Gastroesophageal sphincter (tissue), 4 donors: ENCODE measurements around the gene FSD1L. TPM values are rescaled to one million over a fixed set of nuclear protein-coding genes. Genes with fewer than 3 reads are reported as not detected.

Experiments
- ATAC-seq: fragments of 150-250 bp; one replicate; pipeline ENCODE4 v1.9.1; 2016; ENCODE audit warnings: mild to moderate bottlenecking, moderate library complexity
- H3K27ac ChIP-seq, 4 donors: fragments of 200-600 bp; sonication (generic) in 3 of 4; 1 replicate in 3 of 4; 2 replicates in 1 of 4; pipeline ENCODE4 v1.5.1; 2016 to 2019
- H3K27me3 ChIP-seq: fragments of 200-600 bp; sonication (generic); one replicate; pipeline ENCODE4 v1.5.1; 2019
- H3K36me3 ChIP-seq, 2 donors: fragments of 200-600 bp; sonication (generic); one replicate each; pipeline ENCODE4 v1.5.1; 2019; ENCODE audit warnings: control low read depth in 1 of 2
- H3K4me1 ChIP-seq, 3 donors: fragments of 200-600 bp; sonication (generic); 1 replicate in 2 of 3; 2 replicates in 1 of 3; pipeline ENCODE4 v1.5.1; 2016 to 2019; ENCODE audit warnings: control low read depth in 2 of 3
- H3K4me3 ChIP-seq, 2 donors: fragments of 200-600 bp; sonication (generic); one replicate each; pipeline ENCODE4 v1.5.1; 2019; ENCODE audit warnings: mild to moderate bottlenecking in 1 of 2, moderate library complexity in 1 of 2
- H3K9me3 ChIP-seq, 3 donors: fragments of 200-600 bp; sonication (generic); one replicate each; pipeline ENCODE4 v1.5.1; 2017 to 2019; ENCODE audit warnings: control low read depth in 2 of 3
- CTCF ChIP-seq, 4 experiments: fragments of 200-600 bp in 2 of 4; fragments of 450-650 bp in 2 of 4; sonication (generic) in 1 of 4; IDR thresholded peaks; one replicate each; pipeline ENCODE4 v1.5.1; 2017 to 2019; ENCODE audit warnings: antibody characterized with exemption in 4 of 4, mild to moderate bottlenecking in 2 of 4, moderate library complexity in 2 of 4
- EP300 ChIP-seq: sonication (generic); formaldehyde crosslinking; IDR thresholded peaks from one replicate; pipeline ENCODE4 v1.6.1; 2017; ENCODE audit warnings: antibody characterized with exemption, mild to moderate bottlenecking
- POLR2A ChIP-seq, 2 donors: fragments of 450-650 bp; IDR thresholded peaks; one replicate each; pipeline ENCODE4 v1.6.1; 2017; ENCODE audit warnings: antibody characterized with exemption in 2 of 2, mild to moderate bottlenecking in 2 of 2, moderate library complexity in 1 of 2
- POLR2AphosphoS5 ChIP-seq: sonication (generic); formaldehyde crosslinking; IDR thresholded peaks from one replicate; pipeline ENCODE4 v1.6.1; 2017; ENCODE audit warnings: antibody characterized with exemption
- WGBS, 2 donors: methylation state at CpG; one replicate each; pipeline ENCODE4 v1.1.5; 2018; ENCODE audit warnings: low coverage in 1 of 2; 5-methylcytosine and 5-hydroxymethylcytosine counted together
- total RNA-seq, 4 donors: library from RNA; depleted of rRNA; stranded (reverse); fragments of >200 nt; gene quantifications; one replicate each; pipeline ENCODE4 v1.1.0, GENCODE V29; 2016

FSD1L gene
- total RNA-seq, 4 donors from 2014 or later, result 2.7 to 10.0 (median 3.4) TPM

- no peak for ATAC-seq
- Histone ChIP-seq H3K36me3 (peaks cover 0 to 8% of the 10 kb centered on the region in 2 donors), H3K27ac (no peak overlapping the region), H3K9me3 (no peaks in the 10 kb centered on the region), H3K27me3 (no peaks in the 10 kb centered on the region), H3K4me1 (no peaks in the 10 kb centered on the region), H3K4me3 (no peak overlapping the region)
- TF ChIP-seq EP300, result no peak
- TF ChIP-seq POLR2AphosphoS5, result no peak
- no peak for TF ChIP-seq POLR2A (IDR thresholded peaks at IDR 0.05)
- TF ChIP-seq CTCF (IDR thresholded peaks at IDR 0.05), result no peak
Observed at GRCh38 chr9:105485131-105485530, 37.3 kb downstream of the FSD1L start.

GRCh38 chr9:105496826-105497225 is 49.0 kb downstream of the FSD1L start:
- no peak for TF ChIP-seq EP300
- no peak for TF ChIP-seq POLR2A (IDR thresholded peaks at IDR 0.05)
- no peak for TF ChIP-seq POLR2AphosphoS5
- TF ChIP-seq CTCF (IDR thresholded peaks at IDR 0.05), result no peak
- ATAC-seq, result no peak
- 83 to 100% methylated on average over 2 of the region's 2 CpGs for WGBS, 2 donors

DNA sequence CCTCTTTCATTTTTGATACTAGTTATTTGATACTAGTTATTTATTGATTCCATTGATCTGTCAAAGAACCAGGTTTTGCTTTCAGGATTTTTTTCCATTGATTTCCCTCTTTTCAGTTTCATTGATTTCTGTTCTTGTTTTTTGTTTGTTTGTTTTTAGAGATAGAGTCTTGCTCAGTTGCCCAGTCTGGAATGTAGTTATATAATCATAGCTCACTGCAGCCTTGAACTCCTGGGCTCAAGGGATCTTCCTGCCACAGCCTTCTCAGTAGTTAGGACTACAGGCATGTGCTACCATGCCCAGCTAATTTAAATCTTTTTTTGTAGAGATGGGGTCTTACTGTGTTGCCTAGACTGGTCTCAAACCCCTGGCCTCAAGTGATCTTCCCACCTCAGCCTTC is 49.9 kb downstream of the FSD1L start:
- H3K36me3 ChIP-seq, result no peaks in the 10 kb centered on the region
- no peaks in the 10 kb centered on the region for H3K4me1 ChIP-seq
- ATAC-seq, result no peak
- H3K27me3 ChIP-seq, result no peaks in the 10 kb centered on the region
- no peak overlapping the region for H3K4me3 ChIP-seq
- TF ChIP-seq EP300 (no peak), POLR2A (IDR thresholded peaks at IDR 0.05) (no peak), POLR2AphosphoS5 (no peak), CTCF (IDR thresholded peaks at IDR 0.05) (no peak)
- no peaks in the 10 kb centered on the region for H3K9me3 ChIP-seq
- no peak overlapping the region for H3K27ac ChIP-seq

More at GRCh38 chr9:105496826-105497225, 49.0 kb downstream of the FSD1L start:
- Histone ChIP-seq H3K27me3 (no peaks in the 10 kb centered on the region), H3K9me3 (no peaks in the 10 kb centered on the region), H3K36me3 (no peaks in the 10 kb centered on the region), H3K27ac (no peak overlapping the region), H3K4me3 (no peak overlapping the region), H3K4me1 (no peaks in the 10 kb centered on the region)

DNA sequence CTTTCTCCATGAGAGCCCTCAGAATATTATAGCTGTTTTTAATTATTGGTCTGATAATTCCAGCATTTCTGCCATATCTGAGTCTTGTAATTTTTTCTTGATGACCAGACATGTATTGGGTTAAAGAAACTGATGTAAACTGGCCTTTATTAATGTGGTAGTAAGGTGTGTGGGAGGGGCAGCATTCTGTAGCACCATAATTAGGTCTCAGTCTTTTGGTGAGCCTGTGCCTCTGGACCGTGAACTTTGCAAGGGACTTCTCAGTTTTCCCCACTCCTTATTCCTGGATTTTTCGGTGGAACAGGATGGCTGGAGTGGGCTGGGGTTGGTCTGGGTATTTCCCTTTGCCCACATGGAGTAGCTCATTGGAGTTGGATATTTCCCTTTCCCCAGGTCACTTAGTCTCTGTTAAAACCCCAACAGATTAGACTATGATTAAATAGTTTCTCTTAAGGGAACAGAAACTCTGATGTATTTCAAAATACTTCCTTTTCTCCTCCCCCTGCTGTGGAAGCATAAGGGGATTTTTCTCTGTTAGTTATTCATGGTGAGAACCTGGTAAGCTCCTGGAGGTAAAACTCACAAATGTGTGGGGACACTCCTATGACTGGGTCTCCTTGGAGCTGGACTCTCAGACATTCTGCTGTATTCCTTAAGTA is 52.4 kb downstream of the FSD1L start:
- no peak for ATAC-seq
- H3K4me1 ChIP-seq, result no peaks in the 10 kb centered on the region
- no peaks in the 10 kb centered on the region for H3K36me3 ChIP-seq
- H3K27me3 ChIP-seq, result no peaks in the 10 kb centered on the region
- TF ChIP-seq EP300, result no peak
- TF ChIP-seq CTCF (IDR thresholded peaks at IDR 0.05), result no peak
- TF ChIP-seq POLR2A (IDR thresholded peaks at IDR 0.05), result no peak
- TF ChIP-seq POLR2AphosphoS5, result no peak
- 79 to 80% methylated on average over 2 of the region's 2 CpGs for WGBS, 2 donors
- H3K27ac ChIP-seq, result no peak overlapping the region
- H3K4me3 ChIP-seq, result no peak overlapping the region
- no peaks in the 10 kb centered on the region for H3K9me3 ChIP-seq

GRCh38 chr9:105501414-105501813 is 53.6 kb downstream of the FSD1L start:
- TF ChIP-seq POLR2AphosphoS5 (no peak), POLR2A (IDR thresholded peaks at IDR 0.05) (no peak)
- whole genome bisulfite sequencing, 2 donors, result 93 to 98% methylated on average over 4 of the region's 4 CpGs
- Histone ChIP-seq H3K9me3 (no peaks in the 10 kb centered on the region), H3K4me1 (no peaks in the 10 kb centered on the region), H3K27me3 (no peaks in the 10 kb centered on the region), H3K36me3 (peaks cover 0 to under 1% of the 10 kb centered on the region in 2 donors), H3K27ac (no peak overlapping the region), H3K4me3 (no peak overlapping the region)
- no peak for ATAC-seq
